D721Med (cell line): ENCODE results near the gene LIN54.

Experiments
- DNase-seq: peaks from one replicate; pipeline ENCODE4 v3.0.0; 2011; ENCODE audit warnings: low spot score; ENCODE audit not compliant: insufficient read length
- FAIRE-seq: peaks from 2 replicates; lab custom pipeline; 2011; peaks lifted over from hg19 to GRCh38; lab: Jason Lieb, UNC
- TF ChIP-seq, protein P1 (sequence below): IDR thresholded peaks from 2 replicates; pipeline ENCODE4 v1.5.1; 2012; ENCODE audit warnings: mild to moderate bottlenecking, control low read depth; ENCODE audit not compliant: insufficient read depth; ENCODE audit errors: missing control alignments

Gene LIN54

DNA sequence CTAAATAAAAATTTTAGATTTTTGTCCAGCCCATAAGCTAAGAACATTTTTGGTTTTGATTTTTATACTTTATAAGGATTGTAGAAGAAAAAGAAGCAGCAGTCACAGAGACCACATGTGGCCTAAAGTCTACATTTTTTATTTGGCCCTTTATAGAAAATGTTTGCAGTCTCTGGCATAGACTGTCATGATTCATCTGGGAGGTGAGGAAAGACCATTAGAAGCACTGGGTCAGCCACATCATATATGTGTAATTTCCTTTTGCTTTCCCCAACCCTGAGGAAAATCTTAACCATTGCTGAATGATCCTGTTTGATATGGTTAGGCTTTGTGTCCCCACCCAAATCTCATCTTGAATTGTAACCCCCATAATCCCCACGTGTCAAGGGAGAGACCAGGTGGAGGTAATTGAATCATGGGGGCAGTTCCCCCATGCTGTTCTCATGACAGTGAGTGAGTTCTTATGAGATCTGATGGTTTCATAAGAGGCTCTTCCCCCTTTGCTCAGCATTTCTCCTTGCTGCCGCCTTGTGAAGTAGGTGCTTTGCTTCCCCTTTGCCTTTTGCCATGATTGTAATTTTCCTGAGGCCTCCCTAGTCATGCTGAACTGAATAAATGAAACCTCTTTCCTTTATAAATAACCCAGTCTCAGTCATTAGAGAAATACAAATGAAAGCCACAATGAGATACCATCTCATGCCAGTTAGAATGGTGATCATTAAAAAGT lies 12.3 kb upstream of the LIN54 start:
- FAIRE-seq: no peak
- DNase-seq: no peak
- TF ChIP-seq, protein P1, sequence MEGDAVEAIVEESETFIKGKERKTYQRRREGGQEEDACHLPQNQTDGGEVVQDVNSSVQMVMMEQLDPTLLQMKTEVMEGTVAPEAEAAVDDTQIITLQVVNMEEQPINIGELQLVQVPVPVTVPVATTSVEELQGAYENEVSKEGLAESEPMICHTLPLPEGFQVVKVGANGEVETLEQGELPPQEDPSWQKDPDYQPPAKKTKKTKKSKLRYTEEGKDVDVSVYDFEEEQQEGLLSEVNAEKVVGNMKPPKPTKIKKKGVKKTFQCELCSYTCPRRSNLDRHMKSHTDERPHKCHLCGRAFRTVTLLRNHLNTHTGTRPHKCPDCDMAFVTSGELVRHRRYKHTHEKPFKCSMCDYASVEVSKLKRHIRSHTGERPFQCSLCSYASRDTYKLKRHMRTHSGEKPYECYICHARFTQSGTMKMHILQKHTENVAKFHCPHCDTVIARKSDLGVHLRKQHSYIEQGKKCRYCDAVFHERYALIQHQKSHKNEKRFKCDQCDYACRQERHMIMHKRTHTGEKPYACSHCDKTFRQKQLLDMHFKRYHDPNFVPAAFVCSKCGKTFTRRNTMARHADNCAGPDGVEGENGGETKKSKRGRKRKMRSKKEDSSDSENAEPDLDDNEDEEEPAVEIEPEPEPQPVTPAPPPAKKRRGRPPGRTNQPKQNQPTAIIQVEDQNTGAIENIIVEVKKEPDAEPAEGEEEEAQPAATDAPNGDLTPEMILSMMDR: no peak

DNA sequence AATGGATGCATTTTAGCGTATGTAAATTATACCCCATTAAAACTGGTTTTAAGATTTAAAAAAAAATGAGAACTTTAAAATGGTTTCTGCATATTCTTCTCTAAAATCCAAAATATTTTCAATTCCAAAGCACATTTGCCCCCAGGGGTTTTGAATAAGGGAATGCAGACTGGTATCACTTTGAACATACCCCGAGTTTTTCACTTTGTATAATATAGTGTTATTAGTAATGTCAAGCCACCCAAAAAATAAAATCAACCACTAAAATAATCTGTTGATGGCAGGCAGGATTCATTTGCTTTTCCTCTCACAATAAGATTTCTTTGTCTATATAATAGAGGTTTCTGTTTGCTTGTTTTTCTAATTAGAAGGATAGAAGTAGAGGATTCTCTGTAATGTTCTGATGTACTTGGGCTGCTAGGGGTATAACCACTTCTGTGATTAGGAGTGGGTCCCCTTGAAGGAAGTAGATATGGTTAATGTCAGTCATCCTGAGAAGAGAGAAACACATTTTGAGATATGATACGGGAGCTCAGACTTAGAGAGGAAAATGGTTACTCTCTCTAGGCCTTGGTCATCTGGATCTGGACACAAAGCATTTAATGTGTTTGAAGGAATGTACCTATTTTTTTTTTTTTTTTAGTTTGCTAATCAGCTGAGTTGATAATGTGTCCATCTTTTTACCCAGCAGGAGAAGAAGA lies 9.3 kb upstream of the LIN54 start:
- DNase-seq: no peak
- TF ChIP-seq, protein P1: no peak
- no peak for FAIRE-seq

DNA sequence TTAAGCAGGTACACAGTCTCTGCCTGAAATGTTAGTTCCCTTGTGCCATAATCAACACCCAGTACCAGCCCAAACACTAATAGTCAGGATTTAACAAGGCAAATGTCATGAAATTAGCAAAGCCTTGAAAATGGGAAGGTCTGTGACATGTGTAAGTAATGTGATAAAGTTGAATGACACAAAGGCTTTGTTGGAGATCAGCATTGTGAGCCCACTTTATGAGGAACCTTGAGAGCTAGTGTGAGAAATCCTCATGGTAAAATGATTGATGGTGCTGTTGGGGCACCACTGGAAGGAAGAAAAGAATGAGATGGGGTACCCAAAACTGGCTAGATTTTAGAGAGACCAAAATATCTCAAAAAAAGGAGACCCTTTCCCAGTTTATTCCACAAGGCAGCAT lies 3.3 kb upstream of the LIN54 start:
- TF ChIP-seq, protein P1: no peak
- FAIRE-seq: no peak
- no peak for DNase-seq

DNA sequence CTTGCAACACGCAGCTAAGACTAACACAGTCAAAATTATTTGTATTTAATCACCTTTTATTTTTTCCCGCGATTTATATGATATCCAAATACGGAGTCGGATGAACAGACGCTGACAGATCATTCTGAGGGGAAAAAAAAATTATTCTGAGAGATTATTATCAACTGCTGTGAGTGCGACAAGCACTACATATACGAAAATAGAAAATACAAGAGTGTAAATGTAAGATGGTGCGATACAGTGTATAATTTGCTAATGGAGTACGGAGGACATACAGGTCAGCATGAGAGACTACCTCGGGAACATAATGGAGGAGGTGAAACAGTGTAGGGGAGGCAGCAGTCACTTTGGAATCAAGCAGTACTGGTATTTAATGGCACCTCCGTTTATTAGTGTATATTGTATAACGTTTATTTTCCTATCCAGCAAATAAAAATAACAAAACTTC lies 2.8 kb upstream of the LIN54 start:
- DNase-seq (no peak), FAIRE-seq (peak; percentile 73)
- TF ChIP-seq, protein P1: no peak

DNA sequence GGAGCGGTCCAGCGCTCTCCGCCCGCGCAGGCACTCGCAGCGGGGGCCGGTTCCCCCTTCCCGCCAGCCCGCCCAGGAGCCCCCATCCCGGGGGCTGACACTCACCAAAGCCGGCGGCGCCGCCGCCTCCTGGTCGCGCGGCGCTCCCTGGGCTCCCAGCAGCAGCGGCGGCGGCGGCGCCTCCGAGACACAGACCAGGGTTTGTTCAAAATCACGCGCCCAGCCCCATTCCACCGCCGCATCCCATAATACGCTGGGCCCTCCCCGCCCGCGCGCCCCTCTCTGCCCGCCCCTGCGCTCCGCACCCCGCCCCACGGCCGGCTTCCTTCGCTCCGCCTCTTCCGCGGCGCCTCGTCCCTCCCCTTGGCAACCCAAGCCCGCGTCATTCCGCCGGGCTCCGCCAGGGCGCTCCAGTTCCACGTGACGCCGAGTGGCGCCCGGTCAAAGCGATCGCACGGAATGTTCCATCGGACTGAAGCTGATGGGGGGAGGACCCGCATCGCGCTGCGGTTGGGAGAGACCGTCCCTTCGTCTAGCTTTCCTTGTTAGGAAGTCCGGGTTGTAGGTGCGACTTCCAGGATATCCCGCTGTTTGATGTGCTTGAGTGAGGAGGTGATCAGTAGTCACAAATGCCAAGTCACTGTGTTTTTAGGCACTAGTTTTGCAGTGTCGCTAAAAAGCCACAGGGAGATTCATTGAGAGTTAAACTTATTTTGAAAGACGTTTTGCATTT lies 2.2 kb upstream of the LIN54 start:
- DNase-seq: peak; percentile 54
- FAIRE-seq: no peak
- TF ChIP-seq, protein P1: peak; percentile 36

DNA sequence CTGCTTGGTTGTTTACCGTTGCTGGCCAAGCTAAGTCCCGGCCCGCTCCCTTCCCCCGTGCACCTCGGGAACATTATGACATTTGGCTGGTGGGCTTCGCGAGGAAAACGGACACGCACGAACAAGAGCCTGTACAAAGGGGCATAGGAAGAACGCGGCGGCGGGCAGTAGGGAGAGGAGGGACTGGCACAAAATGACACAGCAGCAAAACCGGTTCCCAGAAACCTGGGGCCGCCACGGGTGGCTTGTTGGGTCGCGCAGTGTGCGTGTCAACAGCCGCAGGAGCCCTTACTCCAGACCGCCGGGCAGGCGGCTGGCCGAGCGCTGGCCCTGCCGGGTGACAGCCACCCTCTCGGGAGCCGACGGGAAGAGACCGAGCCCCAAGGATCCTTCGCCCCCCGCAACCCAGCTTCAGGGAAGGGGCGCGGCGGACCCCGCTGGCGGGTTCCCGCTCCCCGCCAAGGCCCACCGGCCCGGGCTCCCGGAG lies 1.6 kb upstream of the LIN54 start:
- DNase-seq: no peak
- FAIRE-seq: no peak
- TF ChIP-seq, protein P1: no peak
